ENCODE results near the gene SMIM9. TPM values are rescaled to one million over a fixed set of nuclear protein-coding genes. Genes with fewer than 3 reads are reported as not detected.

The SMIM9 gene
- polyA plus RNA-seq, 1 of the 3 experiments (the other 2 are of a cell fraction), result not detected

- Histone ChIP-seq H3K9ac (no peak overlapping the region), H3K4me3 (ENCODE audit: low read depth in 2 of 2, low read length in 1 of 2) (no peak overlapping the region), H3F3A (replicated peaks; ENCODE audit: insufficient read depth) (no peaks in the 10 kb centered on the region), H3K4me1 (ENCODE audit: control insufficient read depth in 1 of 2, insufficient read depth in 2 of 2, low read depth in 1 of 2, low read length in 1 of 2) (peaks cover 4 to 7% of the 10 kb centered on the region in 2 experiments; a peak in 1 of 4 replicates), H3K9me2 (no peaks in the 10 kb centered on the region), H3K27ac (ENCODE audit: low read depth in 2 of 2, low read length in 1 of 2) (no peak overlapping the region), H4K20me1 (ENCODE audit: insufficient read depth) (no peaks in the 10 kb centered on the region), H2AFZ (ENCODE audit: low read depth) (no peak overlapping the region), H3K36me3 (replicated peaks in 1 of 2; ENCODE audit: control insufficient read depth in 1 of 2, insufficient read depth in 2 of 2, low read length in 1 of 2) (no peaks in the 10 kb centered on the region), H3K27me3 (ENCODE audit: insufficient read depth) (no peaks in the 10 kb centered on the region), H3K4me2 (no peak overlapping the region), H3K79me2 (ENCODE audit: insufficient read depth) (no peaks in the 10 kb centered on the region), H3K9me3 (no peaks in the 10 kb centered on the region)
- CTCF ChIA-PET, result no interaction called here
- TF ChIP-seq REST (IDR thresholded peaks at IDR 0.05; ENCODE audit: low read depth, low read length) (no peak), IRF3 (IDR thresholded peaks at IDR 0.05; ENCODE audit: low read depth, low read length) (no peak), POLR2AphosphoS5 (IDR thresholded peaks at IDR 0.05; ENCODE audit: low read depth, low read length) (no peak), SIN3A (IDR thresholded peaks at IDR 0.05; ENCODE audit: borderline replicate concordance, low read depth, low read length) (no peak), ELF1 (IDR thresholded peaks at IDR 0.05) (no peak), MXI1 (IDR thresholded peaks at IDR 0.05; ENCODE audit: low read depth, low read length) (no peak), JUND (IDR thresholded peaks at IDR 0.05) (no peak), NRF1 (IDR thresholded peaks at IDR 0.05; ENCODE audit: low read depth, low read length) (no peak), MEF2A (IDR thresholded peaks at IDR 0.05; ENCODE audit: borderline replicate concordance, low read depth) (no peak)
- POLR2A ChIA-PET, result no interaction called here
- DNase-seq, result no peak
- WGBS (ENCODE audit: low lambda C conversion rate), result 40% methylated on average over 2 of the region's 2 CpGs
Observed at GRCh38 chrX:154795016-154795415, 39.4 kb downstream of the SMIM9 start.

- no peak for TF ChIP-seq TCF12 (IDR thresholded peaks at IDR 0.05)
- no peak overlapping the region for H3K27ac ChIP-seq (ENCODE audit: low read depth in 2 of 2, low read length in 1 of 2)
- H3K9me2 ChIP-seq, result no peaks in the 10 kb centered on the region
- H3K9me3 ChIP-seq, result no peaks in the 10 kb centered on the region
- no peaks in the 10 kb centered on the region for H4K20me1 ChIP-seq (ENCODE audit: insufficient read depth)
- no peak overlapping the region for H3K4me2 ChIP-seq
- POLR2A ChIA-PET, result no interaction called here
- no peak for DNase-seq
- no peaks in the 10 kb centered on the region for H3K36me3 ChIP-seq (replicated peaks in 1 of 2; ENCODE audit: control insufficient read depth in 1 of 2, insufficient read depth in 2 of 2, low read length in 1 of 2)
- CTCF ChIA-PET, result no interaction called here
- H3K79me2 ChIP-seq (ENCODE audit: insufficient read depth), result no peaks in the 10 kb centered on the region
- 47% methylated on average over 7 of the region's 7 CpGs for WGBS (ENCODE audit: low lambda C conversion rate)
- H3K27me3 ChIP-seq (ENCODE audit: insufficient read depth), result no peaks in the 10 kb centered on the region
- H3K4me3 ChIP-seq (ENCODE audit: low read depth in 2 of 2, low read length in 1 of 2), result no peak overlapping the region
- H3F3A ChIP-seq (replicated peaks; ENCODE audit: insufficient read depth), result no peaks in the 10 kb centered on the region
- no peak overlapping the region for H3K9ac ChIP-seq
- no peaks in the 10 kb centered on the region for H3K4me1 ChIP-seq (ENCODE audit: control insufficient read depth in 1 of 2, insufficient read depth in 2 of 2, low read depth in 1 of 2, low read length in 1 of 2)
- no peak overlapping the region for H2AFZ ChIP-seq (ENCODE audit: low read depth)
Observed at GRCh38 chrX:154793084-154793795, 41.2 kb downstream of the SMIM9 start.

All from SK-N-SH (cell line).